HG02588 (cell line): Measurements from ENCODE around the gene MAP3K14.

ENCODE experiments used
- ATAC-seq: cut with Tn5 transposase; IDR thresholded peaks from one replicate; pipeline ENCODE4 v1.9.1; 2021; ENCODE audit warnings: mild to moderate bottlenecking, moderate library complexity; ENCODE audit not compliant: unreplicated experiment

MAP3K14 gene

DNA sequence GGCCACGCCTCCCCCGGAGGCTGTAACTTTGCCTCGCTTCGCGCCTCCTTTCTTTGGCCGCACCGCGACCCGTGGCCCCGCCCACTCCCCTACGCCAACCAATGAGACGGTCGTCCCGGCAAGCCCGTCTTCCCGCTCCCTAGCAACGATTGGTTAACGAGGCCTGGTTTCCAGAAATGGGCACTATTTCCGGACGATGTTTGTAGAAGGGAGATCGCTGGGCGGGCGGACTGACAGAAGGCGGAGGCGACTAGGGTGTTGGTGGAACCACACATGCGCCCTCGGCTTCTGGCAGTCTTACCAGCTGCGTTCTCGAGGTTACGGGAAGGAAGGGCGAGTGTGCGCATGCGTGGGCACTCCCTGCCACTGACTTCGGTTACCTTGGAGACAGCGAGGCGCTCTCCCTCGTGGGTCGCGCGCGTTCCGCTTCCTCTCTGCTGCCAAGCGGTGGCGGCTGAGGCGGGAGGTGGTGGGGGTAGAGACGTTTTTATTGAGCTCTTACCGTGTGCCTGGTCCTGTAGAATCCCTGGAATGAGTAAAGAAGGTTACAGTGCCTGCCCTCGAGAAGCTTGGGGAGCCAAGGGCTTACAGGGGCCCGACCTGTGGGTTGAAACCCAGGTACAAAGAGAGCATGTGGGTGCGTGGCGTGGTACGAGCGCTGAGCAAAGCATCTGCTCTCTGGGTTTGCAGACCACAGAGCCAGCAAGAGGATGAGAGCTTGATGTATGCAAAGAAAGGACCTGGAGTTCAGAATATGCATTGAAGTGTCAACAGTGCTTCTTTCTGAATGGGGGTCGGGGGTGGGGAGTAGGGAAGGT, 500 bp upstream of the MAP3K14 start:
- peak; percentile 66 for ATAC-seq

DNA sequence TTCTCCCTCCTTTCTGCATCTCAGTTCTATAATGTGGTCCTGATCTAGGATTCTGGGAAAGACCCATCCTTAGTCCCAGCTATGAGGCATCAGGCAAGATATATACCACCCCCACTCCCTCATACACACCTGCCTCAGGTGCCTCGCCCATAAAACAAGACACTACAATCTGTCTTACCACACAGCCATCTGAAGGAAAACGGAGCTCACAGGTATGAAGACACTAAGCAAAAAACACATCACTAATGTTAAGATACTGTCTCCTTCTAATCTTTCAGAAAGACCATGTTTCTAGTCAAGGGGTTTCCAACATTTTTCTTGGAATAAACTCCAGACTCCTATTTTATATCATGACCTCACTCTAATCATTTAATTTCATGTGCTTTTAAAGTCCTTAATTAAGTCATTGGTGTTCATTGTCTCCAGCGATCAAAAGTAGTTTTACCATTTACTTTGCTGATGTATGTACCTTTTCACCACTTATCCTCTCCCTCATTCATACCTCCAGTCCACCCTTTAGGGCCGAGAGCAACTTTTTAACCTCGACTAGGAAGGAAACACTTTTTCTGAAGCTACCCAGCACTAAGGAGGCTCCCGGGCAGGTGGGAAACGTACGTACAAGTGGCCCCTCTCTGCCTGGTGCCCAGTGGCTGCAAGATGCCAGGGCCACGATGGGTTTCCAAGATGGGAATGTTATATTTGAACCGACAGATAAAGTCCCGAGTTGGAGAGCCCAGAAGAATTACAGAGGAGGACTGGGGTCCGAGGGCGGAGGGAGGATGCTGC, 979 bp downstream of the MAP3K14 start:
- no peak for ATAC-seq

DNA sequence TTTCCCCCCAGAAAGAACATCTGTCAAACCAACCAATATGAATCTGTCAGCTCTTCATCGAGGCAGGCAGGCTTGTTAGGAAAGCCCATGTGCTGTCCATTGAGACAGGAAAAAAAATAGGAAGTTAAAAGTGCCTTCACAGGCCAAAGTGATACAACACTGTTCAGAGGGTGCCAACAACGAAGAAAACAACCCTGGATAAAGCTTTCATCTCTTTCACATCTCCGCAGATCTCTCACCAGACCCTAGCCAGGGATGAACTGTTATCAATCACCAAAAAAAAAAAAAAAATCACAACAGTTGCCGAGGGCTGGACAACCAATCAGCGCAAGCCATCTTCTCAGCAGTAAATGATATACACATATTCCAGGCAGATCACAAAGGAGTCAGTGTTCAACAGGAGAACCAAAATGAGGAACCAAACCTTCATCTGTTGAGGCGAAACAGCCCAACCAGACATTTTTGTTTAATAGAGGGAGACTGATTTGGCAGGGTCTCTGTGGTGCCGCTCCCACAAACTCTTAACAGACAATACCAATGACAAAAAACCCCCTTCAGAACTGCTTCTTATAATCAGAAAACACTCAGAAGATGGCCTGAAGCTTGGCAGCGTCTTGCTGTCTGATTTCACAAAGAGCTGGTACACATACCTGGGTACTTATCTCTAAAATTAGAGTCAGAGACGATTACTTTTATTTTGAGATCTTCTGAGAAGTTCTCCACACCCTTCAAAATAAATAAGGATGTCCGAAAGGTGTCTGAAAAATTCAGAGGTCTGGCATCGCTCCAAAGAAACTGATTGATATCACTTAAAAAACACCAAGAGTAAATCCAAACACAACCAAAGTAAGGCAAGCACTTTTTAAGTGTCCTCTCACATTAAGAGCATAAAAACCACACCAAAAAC, 1.8 kb downstream of the MAP3K14 start:
- ATAC-seq = no peak

DNA sequence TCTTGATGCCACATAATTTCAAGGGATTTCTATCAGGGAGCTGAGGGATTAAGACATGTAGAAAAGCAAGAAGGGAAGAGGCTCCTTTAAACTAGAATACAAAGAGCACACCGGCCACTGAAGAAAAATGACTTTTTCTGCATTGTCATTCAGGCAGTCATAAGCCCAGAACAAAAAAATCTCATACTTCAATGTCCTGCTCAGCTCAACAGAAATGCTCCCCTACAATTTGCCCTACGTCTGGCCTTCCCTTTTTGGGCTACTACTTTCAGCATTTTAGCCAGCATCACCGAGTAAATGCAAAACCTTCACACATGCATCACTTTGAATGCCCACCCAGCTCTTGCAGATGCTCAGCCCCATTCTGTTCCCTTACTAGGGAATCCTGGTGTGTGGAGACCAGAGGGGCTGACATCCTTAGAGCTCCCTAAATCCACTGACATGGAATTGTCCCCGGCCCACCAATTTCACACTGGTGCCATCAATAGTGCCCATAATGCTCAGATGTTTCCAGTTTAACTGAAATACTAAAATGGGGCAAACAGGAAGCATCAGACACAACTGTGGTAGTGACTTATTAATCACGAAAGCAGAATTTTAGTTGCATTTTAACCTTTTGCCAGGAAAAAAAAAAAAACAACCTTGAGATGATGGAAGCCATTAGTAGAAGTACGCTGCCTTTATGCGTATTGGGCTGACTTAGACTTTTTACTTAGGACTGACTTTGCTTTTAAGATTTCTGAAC, 2.7 kb downstream of the MAP3K14 start:
- no peak for ATAC-seq

DNA sequence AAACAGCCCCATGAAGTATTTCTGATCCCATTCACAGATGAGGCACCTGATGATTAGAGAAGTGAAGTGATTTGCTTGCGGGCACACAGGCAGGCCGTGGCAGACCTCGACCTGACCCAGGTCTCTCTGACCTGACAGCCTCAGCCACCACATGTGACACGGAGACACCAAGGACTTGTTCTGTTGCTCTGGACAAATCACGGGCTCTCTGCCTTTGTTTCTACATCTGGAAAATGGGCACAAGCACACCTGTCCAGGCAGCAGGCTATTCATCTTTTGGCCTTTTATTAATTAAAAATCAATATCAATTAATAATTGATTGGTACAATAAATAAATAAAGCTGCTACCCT, 3.4 kb downstream of the MAP3K14 start:
- ATAC-seq = no peak

DNA sequence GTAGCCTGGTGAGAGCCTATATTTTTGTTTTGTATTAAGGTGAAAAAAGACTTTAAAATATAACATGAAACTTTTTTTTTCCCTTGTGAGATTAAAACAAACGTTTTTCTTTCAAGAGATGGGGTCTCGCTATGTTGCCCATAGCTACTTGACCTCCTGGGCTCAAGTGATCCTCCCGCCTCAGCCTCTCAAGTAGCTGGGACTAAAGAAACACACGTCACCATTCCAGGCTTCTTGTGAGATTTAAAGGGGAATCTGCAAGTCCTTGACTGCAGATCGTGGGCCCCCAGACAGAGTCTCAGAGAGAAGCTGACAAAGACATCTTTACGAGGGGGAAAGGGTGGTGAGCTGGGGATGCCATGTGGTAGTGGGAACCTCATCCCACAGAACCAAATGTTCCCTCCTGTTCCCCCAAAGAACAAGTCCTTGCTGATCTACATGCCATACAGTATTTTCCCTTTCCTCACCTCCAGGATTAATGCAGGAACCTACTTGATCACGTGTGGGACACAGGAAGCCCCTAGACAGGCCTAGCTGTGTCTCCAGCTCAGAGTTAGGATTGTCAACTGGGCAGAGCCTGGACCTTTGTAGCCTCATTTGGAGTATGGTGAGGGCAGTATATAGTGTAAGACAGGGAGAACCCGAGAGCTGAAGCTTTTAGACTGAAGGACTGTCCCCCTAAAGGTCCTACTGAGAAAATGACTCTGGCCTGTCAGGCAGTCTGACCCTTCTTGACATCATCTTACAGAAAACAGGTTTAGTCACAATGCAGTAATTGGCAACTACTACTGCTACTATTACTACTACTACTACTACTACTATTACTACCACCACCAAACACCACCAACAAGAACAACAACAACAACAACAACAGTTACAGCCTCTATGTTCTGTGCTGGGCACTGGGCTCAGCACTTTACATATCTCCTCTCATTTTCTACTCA, 4.1 kb downstream of the MAP3K14 start:
- ATAC-seq = no peak

DNA sequence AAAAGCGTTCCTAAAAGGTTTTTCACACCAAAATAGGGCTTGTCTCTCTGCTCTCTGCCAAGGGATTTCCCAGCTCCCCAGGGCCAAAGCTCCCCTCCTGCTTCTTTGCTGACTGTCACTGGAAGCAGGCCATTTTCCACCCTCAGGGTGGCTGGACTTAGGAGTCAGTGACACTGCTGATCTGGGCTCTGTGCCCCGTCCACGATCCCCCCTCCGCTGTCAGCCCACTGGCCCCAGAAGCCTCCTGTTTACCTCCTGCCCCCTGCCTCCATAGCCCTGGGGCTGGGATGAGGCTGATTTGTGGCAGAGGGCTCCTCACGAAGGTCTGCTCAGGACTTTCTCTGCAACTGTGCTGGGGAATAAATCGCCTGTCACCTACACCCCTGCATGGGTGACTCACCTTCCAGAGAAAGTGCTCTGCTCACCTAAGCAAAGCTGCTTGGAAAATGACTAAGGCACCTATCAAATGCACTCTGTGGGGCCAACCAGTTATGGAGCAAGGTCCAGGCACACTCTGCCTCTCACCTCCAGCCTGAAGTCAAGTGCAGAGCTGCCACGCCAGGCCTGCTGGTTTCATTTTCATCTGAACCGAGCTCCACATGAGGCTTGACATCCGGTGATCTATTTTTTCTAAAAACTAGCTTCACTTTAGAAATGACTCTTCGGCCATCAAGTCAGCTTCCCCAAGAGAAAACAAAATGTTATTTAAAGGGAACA, 4.9 kb downstream of the MAP3K14 start:
- ATAC-seq = no peak

DNA sequence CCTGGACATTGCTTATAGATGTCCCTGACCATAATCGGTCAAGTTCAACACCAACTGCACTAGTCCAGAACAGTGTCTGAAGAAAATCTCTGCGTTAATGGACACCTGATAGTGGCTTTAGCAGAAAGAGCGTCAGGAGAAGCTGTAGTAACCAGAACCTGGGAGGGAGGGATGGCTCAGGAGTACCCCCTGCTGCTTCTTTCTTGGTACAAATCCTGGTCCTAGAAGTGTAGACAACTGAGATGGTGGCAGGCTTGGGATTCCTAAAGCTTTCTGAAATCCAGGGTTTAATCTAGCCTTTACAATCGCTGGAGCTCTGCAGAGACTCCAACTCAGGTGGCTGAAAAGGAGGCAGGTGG, 5.4 kb downstream of the MAP3K14 start:
- no peak for ATAC-seq

DNA sequence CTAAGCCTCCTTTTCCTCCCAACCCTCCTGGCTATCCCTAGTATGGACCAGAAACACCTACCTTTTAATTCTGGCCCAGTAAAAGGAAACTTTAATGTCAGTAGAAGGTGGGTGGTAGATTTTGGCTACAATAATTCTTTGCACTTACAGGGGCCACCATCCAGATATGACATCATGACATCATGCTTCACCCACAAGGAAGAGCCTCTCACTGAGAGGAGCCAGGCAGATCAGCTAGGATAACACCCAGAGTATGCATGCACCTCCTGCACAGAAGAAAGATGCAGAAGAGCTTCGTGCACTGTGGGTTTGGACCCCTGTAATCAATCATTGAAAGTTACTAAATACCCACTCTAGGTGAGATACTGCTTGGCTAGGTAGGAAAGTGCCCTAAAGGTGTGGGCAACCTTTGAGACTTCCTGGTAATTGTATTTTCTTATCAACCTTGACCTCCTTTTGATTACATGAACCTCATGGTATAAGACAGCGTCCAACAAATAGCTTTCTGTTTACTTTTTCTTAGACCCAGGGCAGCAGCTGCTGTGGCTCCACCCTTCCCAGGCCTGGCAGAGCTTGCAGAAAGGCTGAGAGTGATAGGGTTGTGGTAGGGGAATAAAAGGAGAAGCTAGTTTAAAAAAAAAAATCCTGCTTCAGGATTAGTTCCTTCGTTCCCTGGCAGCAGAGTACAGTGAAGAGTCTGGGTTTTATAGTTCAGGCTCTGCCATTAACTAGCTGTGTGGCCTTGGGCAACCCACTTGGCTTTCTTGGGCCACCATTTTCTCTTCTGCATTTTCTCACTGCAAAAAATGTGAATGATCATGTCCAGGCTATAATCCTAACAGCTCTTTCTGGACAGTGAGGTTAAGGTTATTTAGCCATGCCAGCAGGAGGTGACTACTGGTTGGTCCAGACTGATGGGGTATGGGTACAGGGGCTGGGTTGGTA, 6.2 kb downstream of the MAP3K14 start:
- no peak for ATAC-seq

DNA sequence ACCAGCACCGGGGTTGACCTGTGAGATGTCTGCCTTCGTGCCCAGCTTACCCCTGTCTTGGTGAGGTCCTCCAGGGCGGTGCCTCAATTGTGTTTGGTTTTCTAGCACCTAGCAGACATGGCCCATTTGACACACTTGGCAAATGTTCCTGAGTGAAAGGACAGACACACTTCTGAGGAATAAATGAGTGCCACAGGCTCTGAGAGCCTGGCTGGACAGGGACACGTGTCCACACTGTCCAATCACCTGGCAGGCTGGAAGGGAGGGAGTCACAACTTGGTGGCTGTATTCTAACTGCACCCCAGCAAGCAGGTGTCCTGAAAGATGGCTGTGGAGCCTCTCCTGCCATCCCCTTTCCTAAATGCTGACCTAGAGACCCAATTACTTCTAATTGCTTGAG, 7.4 kb downstream of the MAP3K14 start:
- ATAC-seq = no peak

DNA sequence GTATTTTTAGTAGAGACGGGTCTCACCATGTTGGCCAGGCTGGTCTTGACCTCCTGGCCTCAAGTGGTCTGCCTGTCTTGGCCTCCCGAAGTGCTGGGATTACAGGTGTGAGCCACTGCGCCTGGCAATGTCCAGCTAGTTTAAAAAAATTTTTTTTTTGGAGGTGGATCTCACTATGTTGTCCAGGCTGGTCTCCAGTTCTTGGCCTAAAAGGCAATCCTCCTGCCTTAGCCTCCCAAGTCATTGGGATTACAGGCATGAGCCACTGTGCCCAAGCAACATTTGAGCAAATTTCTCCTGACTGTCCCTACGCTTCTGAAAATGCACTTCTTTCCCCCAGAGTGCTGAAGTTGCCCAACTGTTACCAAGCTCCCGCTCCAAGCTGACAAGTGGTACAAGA, 8.0 kb downstream of the MAP3K14 start:
- no peak for ATAC-seq

DNA sequence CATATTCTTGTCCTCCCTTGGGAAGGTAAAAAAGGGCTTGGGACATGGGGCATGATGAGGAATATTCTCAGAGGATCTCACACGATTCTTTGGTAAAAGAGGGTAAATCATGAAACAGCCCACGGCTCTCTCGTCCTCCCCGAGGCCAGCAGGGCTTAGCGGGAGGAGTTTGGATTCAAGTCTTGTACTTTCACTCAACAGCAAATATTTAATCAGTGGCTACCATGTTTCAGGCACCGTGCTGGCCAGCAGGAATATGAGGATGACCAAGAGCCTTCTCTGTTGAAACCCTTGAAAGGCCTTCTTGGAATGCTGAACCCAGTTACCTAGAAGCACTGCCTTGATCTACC, 8.8 kb downstream of the MAP3K14 start:
- ATAC-seq = no peak

DNA sequence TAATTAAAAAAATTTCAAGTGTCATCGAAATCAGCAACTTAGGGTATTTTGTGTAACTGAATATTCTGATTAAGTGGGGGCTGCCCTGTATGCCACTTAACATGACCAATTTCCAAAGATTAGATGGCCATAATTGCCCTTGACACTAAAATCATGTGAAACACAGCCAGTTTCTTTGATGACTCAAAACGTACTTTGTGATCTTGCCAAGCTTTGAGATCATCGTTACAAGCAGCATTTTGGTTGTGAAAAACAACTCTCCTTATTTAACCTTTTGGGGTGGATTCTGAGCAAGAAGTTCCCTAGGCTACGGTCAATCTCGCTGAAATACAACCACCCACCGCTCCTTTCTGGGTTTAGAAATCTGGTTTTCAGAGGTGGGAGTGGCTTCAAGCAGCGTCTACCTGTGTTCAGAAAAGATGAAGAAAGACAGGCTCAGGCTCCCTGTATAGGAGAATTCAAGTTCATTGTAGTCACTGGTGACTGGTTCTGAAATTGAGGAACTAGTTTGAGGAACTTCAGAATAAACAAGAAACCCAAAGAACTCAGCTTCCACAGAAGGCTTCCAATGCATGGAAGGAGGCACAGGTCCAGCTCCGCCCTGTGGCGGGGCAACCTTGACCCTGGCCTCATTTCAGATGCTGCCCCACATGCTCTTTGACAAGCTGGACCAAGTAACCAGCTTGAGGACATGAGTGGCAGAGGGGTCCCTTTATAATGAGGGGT, 9.4 kb downstream of the MAP3K14 start:
- ATAC-seq = no peak

DNA sequence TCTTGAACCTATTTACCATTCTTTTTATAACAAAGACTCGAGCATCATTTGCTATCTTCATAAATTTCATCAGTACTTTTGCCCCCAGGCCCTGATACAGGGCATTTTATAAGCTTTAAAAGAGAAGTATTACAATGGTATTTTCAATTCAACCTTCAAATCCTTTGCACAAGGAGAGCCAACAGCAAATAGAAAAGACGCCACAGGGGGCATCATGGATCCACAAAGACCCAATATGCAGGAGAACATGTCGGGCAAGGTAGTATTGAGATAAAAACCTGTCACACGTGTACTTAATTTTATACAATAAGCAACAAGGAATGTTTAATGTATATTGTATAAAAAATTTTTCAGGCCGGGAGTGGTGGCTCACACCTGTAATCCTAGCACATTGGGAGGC, 10.2 kb downstream of the MAP3K14 start:
- ATAC-seq = no peak

DNA sequence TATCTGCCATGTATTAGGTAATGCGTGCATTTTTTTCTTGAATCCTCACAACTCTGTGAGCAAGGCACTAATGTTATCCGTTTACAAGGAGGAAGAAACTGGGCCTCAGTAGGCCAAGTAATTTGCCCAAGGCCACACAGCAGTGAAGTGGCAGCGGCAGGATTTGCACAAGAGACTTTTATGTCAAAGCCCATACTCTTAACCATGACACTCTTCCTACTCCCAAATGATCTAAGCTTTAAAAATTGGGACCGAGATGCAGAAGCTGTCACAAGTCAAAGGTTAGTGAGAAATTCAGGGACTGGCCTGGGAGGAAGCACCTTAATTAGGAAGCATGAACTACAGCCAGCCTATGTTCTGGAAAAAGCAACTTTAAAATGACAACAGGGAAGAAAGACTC, 10.7 kb downstream of the MAP3K14 start:
- ATAC-seq = no peak

DNA sequence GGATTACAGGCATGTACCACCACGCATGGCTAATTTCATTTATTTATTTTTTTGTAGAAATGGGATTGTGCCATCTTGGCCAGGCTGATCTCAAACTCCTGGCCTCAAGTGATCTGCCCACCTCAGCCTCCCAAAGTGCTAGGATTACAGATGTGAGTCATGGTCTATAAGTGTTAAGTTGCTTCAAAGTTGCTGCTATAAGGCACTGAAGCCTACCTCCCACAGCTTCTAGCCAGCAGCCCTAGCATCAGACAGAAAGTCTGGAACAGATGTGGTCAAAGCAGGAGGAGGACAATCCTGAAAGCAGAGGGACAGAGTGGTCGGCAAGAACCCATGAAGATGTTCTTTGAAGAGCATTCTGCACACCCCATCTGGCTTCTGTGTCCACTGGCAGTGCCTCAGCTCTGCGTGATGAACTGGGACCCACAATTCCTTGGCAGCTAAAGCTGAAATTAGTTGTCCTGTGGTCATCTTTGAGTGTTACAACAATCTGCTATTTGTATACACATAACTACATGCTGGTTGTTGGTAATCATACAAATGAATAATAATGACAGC, 11.2 kb downstream of the MAP3K14 start:
- no peak for ATAC-seq

DNA sequence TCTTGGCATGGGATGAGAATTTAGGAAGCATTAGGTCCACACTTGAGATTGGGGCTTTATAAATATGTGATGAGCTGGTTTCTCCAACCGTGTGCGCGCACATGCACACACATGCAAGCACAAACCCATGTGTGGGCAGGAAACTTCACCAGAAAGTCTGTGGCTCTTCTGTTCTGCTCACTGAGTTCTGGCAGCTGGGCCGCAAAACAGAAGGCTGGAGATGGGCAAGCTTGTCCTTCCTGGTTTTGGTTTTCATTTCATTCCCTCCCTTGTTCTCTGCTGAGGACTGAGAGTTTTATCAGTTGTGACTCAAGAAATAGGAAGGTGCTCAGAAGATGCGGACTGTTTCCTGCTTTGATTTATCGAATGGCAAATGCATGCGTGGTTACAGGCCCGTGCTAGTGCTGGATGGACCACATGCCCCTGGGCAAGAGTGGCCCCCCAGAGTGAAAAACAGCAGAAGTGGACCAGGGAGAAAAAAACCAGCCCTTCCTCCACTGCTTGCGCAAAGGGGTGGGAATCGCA, 14.1 kb downstream of the MAP3K14 start:
- peak; percentile 51 for ATAC-seq
